RWPE2 (cell line): ENCODE data around the gene MTUS2.

Experiments
- ATAC-seq: fragments of 200-7000 bp; cut with Tn5 transposase; 3 replicates; pipeline ENCODE4 v1.9.1; 2021; ENCODE audit warnings: low read depth
- DNase-seq: peaks from one replicate; pipeline ENCODE4 v3.0.0-alpha.2; 2020; ENCODE audit warnings: low spot score
- H3K27ac ChIP-seq: fragments of 450-650 bp; 2 replicates; pipeline ENCODE4 v1.5.1; 2017; ENCODE audit warnings: mild to moderate bottlenecking; ENCODE audit not compliant: poor library complexity, severe bottlenecking
- H3K27me3 ChIP-seq: fragments of 250-450 bp; sonication (Bioruptor Pico); 2 replicates; pipeline ENCODE4 v1.5.1; 2021; ENCODE audit warnings: mild to moderate bottlenecking, moderate library complexity; ENCODE audit not compliant: insufficient read depth, poor library complexity, severe bottlenecking
- H3K36me3 ChIP-seq: fragments of 250-450 bp; sonication (Bioruptor Pico); 2 replicates; pipeline ENCODE4 v1.5.1; 2020; ENCODE audit warnings: low read depth, mild to moderate bottlenecking, moderate library complexity
- H3K4me1 ChIP-seq: fragments of 250-450 bp; sonication (Bioruptor Pico); 2 replicates; pipeline ENCODE4 v1.5.1; 2021; ENCODE audit warnings: mild to moderate bottlenecking, moderate library complexity; ENCODE audit not compliant: insufficient read depth, poor library complexity, severe bottlenecking
- H3K4me3 ChIP-seq: fragments of 250-450 bp; sonication (Bioruptor Pico); 2 replicates; pipeline ENCODE4 v1.5.1; 2021; ENCODE audit warnings: mild to moderate bottlenecking, moderate library complexity; ENCODE audit not compliant: severe bottlenecking
- H3K9me3 ChIP-seq: fragments of 250-450 bp; sonication (Bioruptor Pico); 2 replicates; pipeline ENCODE4 v1.5.1; 2021; ENCODE audit warnings: mild to moderate bottlenecking, moderate library complexity; ENCODE audit not compliant: severe bottlenecking
- CTCF ChIP-seq: fragments of 450-650 bp; IDR thresholded peaks from one replicate; pipeline ENCODE4 v1.5.1; 2017; ENCODE audit warnings: mild to moderate bottlenecking, moderate library complexity; ENCODE audit not compliant: poor library complexity, severe bottlenecking

MTUS2 gene

DNA sequence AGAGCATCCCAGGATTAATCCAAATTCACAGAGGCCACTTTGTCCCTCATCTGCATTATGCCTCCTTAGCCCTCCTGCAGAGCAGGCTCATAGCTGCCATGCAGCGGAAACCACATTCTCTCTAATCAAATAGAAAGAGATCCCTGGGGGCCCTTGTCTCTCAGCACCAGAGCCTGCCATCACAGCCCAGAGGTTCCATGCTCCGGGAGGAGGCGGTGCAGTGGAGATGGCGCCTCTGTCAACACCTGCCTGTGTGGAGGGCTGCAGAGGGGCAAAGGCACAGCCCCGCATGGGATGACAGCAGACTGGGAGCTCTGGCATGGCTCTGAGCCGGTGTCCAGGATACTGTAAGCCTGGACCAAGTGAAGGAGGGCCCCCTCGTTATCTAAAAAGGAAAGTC, 664.1 kb downstream of the MTUS2 start:
- DNase-seq, result no peak
- Histone ChIP-seq H3K4me1 (no peaks in the 10 kb centered on the region), H3K4me3 (no peak overlapping the region), H3K27ac (no peak overlapping the region), H3K27me3 (no peaks in the 10 kb centered on the region), H3K9me3 (no peaks in the 10 kb centered on the region), H3K36me3 (no peaks in the 10 kb centered on the region)
- no peak for ATAC-seq
- no peak for TF ChIP-seq CTCF

GRCh38 chr13:29484796-29485195, 664.7 kb downstream of the MTUS2 start:
- DNase-seq (no peak), ATAC-seq (no peak)
- Histone ChIP-seq H3K36me3 (no peaks in the 10 kb centered on the region), H3K9me3 (no peaks in the 10 kb centered on the region), H3K4me3 (no peak overlapping the region), H3K27me3 (no peaks in the 10 kb centered on the region), H3K27ac (no peak overlapping the region), H3K4me1 (no peaks in the 10 kb centered on the region)
- TF ChIP-seq CTCF, result no peak

- Histone ChIP-seq H3K27ac (no peak overlapping the region), H3K4me1 (no peaks in the 10 kb centered on the region), H3K27me3 (no peaks in the 10 kb centered on the region), H3K9me3 (no peaks in the 10 kb centered on the region), H3K4me3 (no peak overlapping the region), H3K36me3 (no peaks in the 10 kb centered on the region)
- no peak for DNase-seq
- no peak for TF ChIP-seq CTCF
- no peak for ATAC-seq
Measured at GRCh38 chr13:29486551-29486950, 666.4 kb downstream of the MTUS2 start.

GRCh38 chr13:29487466-29488454, 667.6 kb downstream of the MTUS2 start:
- H3K36me3 ChIP-seq, result no peaks in the 10 kb centered on the region
- H3K9me3 ChIP-seq, result no peaks in the 10 kb centered on the region
- ATAC-seq, result no peak
- H3K27ac ChIP-seq, result no peak overlapping the region
- no peaks in the 10 kb centered on the region for H3K27me3 ChIP-seq
- H3K4me1 ChIP-seq, result no peaks in the 10 kb centered on the region
- no peak for TF ChIP-seq CTCF
- H3K4me3 ChIP-seq, result no peak overlapping the region
- DNase-seq, result no peak
